ENCODE measurements around the gene UCHL5.
"Not testable (repeated sequence)": the region's sequence is repeated elsewhere in the genome, so short reads cannot be mapped to it uniquely, and the experiment has no call there.

UCHL5 gene

DNA sequence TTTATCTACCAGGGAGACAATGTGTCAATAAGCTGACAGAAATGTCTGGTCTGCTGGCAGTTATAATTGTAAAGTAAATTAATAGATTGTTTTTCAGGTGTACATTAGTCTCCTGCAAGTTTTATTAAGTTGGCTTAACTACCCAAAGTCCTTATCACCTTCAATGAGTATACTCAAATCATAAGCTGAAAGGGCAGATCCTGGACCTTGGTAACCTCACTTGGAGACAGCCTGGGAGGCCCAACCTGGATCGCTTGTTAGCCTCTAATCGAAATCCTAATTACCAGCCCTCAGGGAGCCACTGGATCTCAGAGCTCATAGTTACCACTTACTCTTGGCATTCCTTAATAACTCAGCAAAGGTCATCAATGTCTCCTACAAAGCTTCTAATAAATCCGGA, 49.7 kb downstream of the UCHL5 start:
- no peak for DNase-seq

DNA sequence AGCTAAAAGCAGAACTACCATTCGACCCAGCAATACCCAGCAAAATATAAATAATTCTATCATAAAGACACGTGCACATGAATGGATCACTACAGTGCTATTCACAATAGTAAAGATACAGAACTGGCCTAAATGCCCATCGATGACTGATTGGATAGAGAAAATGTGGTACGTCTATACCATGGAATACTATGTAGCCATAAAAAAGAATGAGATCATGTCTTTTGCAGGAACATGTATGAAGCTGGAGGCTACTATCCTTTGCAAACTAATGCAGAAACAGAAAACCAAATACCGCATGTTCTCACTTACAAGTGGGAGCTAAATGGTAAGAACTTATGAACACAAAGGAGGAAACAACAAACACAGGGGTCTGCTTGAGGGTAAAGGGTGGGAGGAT, 53.4 kb downstream of the UCHL5 start:
- no peak for DNase-seq

DNA sequence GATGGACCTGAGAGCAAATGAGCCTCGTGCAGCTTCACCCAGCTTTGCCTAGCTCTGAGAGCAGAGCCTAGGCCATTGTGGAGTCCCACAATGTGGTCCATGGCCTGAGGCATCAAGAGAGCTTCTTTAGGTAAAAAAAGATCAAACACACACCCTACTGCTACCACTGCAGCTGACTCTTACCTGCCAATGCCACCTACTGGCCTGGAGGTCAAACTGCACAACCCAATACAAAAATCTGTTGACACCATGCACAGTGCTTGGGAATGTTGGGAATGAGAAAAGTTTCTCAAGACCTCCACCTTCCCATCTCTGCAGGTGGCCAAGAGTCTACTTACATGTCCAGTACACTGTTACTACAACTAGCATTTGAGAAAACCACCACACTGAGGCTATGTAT, 60.6 kb downstream of the UCHL5 start:
- DNase-seq = no peak

DNA sequence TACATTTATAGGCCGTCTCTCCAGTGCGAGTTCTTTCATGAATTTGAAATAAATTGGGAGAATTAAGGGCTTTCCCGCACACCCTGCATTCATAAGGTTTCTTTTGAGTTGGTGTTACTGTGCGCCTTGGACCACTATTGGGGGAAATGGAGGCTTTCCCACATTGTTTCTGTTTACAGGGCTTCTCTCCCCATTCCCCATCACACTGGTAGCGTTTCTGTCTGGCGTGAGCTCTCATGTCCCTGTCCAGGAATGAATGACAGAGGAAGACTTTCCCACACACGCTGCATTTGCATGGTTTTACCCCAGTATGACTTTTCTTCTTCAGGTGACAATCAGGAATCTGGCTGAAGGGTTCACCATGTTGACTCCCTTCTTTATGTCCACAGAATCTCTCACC, 65.0 kb downstream of the UCHL5 start:
- DNase-seq = no peak

DNA sequence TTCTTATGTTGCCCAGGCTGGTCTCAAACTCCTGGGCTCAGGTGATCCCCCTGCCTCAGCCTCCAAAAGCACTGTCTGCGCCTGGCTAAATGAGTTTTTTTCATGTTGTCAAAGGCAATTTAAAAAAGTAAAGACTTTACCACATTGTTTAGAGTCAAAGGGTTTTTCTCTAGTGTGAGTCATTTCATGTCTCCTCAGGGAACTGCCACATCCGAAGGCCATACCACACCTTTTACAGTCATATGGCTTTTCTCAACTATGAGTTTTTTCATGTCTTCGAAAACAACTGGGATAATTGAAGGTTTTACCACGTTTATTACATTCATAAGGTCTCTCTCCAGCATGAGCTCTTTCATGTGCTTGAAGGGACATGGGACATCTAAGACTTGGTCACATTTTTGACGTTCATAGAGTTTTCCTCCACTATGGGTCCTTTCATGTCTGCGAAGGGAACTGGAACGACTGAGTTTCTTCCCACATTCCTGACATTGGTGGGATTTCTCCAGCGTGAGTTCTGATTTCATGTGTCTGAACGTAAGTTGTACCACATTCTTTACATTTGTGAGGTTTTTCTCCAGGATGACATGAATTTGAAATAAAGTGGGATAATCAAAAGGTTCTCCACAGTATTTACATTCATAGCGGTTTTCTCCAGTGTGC, 65.6 kb downstream of the UCHL5 start:
- DNase-seq = no peak

DNA sequence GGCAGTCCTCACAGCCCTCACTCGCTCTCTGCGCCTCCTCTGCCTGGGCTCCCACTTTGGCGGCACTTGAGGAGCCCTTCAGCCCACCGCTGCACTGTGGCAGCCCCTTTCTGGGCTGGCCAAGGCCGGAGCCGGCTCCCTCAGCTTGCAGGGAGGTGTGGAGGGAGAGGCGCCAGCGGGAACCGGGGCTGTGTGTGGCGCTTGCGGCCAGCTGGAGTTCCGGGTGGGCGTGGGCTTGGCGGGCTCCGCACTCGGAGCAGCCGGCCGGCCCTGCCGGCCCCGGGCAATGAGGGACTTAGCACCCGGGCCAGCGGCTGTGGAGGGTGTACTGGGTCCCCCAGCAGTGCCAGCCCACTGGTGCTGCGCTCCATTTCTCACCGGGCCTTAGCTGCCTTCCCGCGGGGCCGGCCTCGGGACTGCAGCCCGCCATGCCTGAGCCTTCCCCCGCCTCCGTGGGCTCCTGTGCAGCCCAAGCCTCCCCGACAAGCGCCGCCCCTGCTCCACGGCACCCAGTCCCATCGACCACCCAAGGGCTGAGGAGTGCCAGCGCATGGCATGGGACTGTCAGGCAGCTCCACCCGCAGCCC, 72.3 kb downstream of the UCHL5 start:
- DNase-seq = not testable (repeated sequence)

DNA sequence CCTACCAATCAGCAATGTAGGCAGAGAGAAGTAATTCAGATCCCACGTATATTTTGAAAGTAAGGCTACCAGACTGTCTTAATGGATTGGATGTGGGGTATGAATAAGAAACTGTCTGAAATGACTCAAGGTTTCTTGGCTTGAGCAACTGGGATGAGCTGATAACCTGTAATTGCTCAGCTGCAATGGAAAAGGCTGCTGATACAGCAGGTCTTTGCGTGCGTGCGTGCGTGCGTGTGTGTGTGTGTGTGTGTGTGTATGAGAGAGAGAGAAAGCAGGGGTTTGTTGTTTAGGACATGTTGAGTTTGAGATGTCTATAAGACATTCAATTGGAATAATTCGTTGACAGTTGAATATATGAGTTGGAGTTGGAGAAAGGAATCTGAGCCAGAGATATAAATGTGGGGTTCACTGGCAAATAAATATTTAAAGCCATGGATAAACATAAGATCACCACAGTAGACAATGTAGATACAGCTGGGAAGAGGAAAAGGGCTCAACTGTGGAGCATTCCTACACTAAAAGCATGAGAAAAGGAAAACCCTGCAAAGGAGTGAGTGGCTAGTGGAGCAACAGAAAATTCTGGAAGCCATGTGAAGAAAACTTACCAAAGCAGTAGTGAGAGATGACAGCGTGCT, 72.9 kb downstream of the UCHL5 start:
- DNase-seq = no peak

DNA sequence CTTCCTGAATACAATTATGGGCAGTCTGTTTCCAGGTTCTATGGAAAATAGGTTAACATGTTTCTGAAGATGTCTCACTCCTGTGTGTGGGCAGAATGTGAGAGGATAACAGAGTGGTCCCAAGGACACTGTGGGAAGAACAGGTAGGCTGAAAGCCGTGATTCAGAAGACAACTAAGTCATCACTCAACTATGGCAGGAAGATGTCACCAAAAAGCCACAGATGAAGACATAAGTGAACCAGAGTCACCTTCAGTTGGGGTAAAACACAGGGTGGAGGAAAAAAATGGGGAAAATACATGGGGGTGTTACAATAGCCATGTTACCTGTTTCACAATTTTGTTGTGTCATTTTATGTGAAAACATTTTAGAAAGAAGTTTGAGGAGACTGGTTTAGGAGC, 75.1 kb downstream of the UCHL5 start:
- no peak for DNase-seq

DNA sequence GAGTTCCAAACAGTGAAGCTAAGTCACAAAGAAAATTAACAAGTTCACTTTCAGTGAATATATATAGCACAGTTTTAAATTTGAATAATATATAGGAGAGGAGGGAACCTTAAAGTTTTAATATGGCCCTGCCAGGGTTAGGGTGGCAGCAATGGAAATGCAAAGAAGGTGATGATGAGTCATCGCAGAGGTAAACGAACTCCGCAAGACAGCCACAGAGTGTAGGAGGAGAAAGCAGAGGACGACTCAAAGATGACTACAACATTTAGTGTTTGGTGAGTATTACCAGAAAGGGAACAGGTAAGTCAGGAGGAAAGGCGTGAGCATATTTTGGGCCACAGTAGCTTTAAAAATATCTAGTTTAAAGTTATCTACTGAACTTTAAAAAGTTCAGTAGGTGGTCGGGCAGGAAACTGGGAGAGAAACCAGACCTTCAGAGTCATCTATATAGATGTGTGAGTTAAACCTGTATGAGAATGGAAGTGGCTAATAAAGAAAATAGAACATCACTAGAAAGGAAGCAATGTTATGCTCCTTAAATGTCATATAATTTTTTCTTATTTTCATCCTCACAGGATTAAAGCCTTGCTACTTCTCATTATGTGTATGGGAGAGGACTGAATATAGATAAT, 75.7 kb downstream of the UCHL5 start:
- no peak for DNase-seq

DNA sequence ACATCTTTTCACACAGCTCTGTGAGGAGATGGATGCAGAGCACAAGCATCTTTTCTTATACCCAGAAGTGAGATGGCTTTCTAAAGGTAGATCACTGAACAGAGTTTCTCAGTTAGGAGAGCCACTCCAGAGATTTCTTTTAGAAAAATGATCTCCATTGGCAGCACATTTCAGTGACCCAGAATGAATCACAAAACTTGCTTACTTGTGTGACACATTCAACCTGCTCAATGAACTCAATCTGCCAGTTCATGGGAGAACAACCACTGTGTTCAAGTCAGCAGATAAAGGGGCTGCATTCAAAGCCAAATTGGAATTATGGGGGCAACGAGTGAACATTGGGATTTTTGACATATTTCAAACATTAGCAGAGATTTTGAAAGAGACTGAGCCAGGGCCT, 78.3 kb downstream of the UCHL5 start:
- no peak for DNase-seq

DNA sequence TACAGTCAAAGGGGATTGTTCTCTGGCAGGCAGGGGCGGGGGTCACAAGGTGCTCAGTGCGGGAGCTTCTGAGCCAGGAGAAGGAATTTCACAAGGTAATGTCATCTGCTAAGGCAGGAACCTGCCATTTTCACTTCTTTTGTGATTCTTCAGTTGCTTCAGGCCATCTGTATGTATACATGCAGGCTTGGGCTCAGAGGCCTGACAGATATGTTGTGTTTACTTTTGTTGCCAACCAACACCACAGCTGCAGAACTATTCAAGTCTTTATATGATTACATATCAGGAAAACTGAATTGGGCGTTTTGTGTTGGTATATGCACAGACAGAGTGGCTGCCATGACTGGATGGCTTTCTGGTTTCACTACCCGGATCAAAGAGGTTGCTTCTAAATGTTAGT, 78.8 kb downstream of the UCHL5 start:
- DNase-seq = not testable (repeated sequence)

DNA sequence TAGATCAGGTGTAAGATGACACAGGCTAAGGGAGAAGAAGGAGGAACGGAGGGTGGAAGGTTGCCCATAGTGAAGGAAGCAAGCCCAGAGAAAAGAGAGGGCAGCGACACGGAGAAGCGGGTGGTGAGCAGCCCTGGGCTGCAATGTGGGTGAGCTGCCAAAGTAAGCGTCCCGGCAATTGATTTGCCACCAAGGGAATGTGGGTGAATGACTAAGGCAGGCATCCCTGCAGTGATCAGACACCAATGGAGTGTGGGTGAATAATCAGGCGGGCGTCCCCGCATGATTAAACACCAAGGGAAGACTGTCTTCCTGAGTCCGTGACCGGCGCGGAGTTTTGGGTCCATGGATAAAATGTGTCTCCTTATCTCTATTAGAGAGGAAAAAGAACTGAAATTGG, 79.6 kb downstream of the UCHL5 start:
- no peak for DNase-seq

DNA sequence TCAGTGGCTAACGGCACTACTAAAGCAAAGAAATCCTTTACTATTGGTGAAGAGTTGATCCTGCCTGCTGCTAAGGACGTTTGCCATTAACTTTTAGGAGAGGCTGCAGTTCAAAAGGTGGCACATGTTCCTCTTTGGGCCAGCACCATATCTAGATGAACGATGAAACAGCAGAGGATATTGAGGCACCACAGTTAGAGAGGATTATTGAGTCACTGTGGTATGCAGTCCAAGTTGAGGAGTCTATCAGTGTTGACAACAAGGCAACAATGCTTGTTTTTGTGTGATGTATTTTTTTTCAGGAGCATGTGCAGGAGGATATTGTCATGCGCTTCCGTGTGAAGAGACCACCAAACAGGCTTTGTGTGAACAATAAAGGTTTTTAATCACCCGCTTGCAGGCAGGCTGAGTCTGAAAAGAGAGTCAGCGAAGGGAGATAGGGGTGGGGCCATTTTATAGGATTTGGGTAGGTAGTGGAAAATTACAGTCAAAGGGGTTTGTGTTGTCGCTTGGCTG, 80.9 kb downstream of the UCHL5 start:
- no peak for DNase-seq

DNA sequence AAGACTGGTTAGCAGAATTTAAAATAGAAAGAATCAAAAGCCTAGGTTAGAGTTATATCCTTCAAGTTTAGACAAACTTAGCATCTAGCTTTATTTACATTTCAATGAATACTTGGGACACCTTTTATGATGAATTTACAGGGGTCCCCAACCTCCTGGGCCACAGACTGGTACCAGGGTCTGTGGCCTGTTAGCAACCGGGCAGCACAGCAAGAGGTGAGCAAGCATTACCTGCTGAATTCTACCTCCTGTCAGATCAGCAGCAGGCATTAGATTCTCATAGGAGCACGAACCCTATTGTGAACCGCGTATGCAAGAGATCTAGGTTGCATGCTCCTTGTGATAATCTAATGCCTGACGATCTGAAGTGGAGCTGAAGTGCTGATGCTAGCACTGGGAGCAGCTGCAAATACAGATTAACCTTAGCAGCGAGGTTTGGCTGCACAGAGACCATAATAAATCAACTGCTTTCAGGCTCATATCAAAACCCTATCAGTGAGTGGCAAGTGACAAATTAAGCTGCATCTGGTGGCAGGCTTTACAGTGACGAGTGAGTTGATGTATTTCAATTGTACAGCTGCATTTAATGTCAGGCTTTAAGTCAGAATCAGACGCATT, 82.0 kb downstream of the UCHL5 start:
- no peak for DNase-seq

DNA sequence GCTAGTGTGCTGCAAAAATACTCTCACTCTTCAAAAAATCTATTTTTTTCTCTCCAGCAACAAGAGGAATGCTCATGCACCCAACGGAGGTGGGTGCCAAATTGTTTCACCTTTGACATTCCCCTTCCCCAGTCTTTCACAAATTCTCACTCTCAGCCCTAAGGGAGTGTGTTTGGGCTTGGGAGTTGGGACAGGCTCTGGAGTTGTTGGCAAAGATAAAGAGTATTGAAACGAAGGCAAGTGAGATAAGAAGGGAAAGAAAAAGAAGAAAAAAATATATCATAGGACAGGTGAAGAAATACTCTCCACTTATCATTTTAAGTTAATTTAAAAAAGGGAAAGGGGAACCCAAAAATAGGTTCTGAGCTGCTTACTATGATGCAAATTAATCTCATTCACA, 82.6 kb downstream of the UCHL5 start:
- DNase-seq = no peak

DNA sequence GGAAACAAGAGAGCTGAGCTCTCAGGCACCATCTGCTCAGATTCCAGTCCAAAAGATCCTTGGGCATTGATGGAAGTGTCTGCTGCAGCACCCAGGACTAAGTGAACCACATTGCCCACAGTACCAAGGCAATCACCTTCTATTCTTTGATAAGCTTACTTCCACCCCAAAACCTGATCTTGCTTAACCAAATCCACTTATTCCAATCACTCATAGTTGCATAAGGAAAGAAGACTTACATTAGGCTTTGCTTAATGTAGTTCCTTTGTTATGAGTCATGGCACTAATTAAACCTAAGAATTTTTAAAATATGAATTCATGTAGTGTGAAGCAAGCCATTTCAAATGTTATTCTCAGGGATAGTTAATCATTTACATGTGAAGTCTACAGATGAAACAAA, 84.5 kb downstream of the UCHL5 start:
- no peak for DNase-seq

DNA sequence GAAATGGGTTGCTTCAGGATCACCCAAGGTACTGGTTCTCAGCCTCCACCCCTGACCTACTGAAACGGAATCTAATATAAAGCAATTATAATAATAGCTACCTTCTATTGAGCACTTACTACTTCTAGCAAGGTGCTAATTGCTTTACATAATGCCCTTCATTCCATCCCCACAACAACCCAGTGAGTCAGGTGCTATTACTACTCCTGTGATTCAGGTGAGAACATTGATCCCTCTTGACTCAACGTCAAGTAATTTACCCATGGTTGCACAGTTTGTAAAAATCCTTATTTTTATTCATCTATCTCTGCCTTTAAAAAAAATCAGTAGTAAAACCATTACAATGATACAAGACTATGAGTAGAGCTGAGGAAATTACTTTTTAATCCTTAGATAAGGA, 85.2 kb downstream of the UCHL5 start:
- DNase-seq = no peak

DNA sequence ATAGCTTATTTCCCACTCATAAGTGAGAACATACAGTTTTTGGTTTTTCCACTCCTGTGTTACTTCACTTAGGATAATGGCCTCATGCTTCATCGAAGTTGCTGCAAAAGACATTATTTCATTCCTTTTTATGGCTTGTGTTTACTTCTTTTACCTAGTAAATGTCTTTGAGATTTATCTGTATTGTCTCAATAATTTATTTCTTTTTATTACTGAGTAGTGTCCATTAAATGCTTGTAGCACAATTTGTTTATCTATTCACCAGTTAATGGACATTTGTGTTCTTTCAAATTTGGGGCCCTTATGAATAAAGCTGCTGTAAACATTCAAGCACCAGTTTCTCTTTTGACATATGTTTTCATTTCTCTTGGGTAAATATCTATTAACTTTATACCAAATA, 86.0 kb downstream of the UCHL5 start:
- no peak for DNase-seq

DNA sequence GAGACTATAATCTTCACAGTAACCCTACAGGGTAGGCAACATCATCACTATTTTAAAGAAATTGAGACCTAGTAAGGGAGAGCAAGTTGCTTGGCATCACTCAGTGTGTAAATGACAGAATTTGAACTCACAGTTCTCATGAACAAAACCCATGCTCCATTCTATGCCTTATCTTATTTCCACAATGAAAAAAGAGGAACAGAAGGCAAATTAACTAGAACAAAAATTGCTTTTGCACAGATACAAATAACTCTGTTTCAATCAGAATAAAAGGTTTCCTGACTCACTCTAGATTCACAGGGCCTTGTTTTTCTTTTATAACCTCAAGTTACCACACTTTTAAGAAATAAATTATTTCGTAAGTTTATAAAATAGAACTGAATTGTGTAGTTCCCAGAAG, 90.1 kb downstream of the UCHL5 start:
- DNase-seq = no peak

DNA sequence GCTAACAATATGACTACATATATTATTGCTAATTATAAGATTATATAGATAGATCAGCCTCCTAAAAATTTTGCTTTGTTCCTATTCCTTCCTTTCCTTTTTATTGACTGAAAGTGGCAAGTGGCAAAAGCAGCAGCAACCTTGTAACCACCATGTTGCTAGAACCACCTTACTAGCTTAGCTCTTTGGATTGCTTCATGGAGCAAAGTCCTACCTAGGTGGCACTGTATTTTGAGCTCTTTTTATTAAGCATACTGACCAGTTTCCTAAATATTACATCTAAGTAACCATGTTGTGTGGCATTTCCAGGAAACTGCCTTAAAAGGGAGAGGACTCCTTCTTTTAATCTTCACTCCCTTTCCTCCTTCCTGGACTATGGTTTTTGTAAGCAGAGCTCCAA, 90.8 kb downstream of the UCHL5 start:
- DNase-seq = no peak

DNA sequence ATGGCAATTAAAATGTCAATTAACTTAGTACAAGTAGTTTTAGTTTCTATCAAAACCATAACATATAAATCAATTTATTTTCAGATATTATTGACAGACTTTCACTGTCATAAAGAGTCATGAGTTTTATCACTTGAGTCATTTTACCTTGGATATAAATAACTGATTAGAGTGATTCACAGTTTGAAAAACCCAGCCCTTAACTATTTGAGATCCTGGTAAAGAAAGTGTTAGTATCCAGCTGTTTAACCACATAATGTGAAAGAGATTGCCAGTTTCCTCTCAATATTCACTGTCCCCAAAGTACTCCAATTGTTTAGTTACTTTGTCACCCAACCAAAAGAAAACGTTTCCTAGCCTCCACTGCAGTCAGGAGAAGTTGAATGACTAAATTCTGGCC, 91.3 kb downstream of the UCHL5 start:
- no peak for DNase-seq

DNA sequence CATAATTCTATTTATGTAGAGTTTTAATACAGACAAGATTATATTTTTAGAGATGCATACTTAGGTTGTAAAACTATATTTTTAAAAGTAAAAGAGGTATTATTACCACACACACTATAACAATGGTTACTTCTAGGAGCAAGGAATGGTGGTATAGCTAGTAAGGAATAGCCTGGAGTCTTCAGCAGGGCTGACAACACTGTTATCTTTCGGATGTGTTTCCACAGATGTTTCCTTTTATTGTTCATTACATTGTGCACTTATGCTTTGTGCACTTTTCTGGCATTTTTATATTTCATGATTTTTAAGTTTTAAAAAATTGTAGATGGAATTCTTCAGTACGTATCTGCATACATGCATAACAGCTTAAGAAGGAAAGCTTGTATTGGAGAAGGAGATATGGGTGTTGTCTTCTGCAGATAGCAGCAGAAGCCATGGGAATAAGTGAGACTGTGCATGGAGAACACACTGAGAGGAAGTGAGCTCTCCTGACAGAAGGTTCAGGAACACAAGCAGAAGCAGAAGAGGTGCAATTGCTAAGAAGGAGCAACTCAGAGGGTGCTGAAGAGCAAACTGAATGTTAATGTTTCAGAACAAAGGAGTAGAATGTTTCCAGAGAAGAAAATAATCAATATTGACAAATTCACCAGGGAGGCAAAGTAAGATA, 91.8 kb downstream of the UCHL5 start:
- DNase-seq = no peak

DNA sequence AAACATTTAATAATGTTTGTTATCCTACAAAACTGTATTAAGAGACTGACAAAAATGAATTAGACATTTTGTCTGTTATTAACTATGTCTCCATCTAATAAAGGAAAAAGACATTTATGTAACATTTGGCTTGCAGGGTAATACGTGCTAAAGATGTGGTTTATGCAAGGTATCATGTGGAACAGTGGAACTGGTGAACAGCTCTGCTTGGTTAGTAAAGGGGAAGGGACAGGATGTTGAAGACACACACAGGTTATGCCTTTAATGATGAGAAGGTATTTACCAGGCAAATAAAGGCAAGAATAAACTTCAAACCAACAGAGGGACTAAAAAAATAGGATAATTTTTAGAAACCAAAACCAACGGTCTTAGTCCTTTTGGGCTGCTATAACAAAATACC, 93.1 kb downstream of the UCHL5 start:
- no peak for DNase-seq

Measured in activated CD4-positive, CD25-positive, alpha-beta regulatory T cell treated with anti-CD3 and anti-CD28 coated beads, Interleukin-2, amount 50 U/mL, for 72 hours (primary cell).